ENCODE results near the gene PSMD11. TPM values are rescaled to one million over a fixed set of nuclear protein-coding genes. Genes with fewer than 3 reads are reported as not detected.

The PSMD11 gene
- total RNA-seq, 2 experiments from 2014 or later = 81.0 to 137 TPM

DNA sequence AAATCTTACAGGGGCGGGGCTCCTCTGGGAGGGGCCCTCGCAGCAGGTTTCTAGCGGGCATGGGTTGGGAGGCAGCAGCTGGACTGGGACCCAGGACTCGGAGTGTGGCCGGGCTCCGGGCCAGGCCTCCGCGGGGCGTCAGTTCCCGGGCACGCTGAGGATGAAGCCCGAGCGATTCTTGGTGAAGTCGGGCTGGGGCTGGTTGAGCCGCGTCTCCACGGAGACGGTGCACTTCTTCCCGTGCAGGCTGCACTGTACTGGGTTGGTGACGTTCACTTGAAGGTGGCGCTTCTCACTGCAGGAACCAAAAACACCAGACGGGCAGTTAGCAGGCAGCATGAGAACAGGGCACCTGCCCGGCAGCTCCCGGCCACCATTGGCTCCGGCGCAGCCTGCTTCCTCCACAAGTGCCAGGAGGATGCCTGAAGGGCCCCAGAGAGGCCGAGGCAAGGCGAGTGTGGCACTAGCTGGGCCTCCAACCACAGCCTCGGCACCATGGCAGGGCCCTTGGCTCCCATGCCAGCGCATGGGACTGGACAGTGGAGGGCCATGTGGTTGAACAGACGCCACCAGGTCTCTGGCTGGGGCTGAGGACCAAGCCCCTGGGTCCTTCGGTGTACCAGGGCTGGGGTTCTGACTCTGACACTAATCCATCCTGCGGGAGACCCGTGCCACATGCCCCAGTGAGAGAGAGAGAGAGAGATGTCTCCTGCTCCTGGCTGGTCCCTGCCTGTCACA is 50.5 kb downstream of the PSMD11 start:
- CTCF ChIA-PET (ENCODE audit: unreplicated experiment) = no interaction called here

DNA sequence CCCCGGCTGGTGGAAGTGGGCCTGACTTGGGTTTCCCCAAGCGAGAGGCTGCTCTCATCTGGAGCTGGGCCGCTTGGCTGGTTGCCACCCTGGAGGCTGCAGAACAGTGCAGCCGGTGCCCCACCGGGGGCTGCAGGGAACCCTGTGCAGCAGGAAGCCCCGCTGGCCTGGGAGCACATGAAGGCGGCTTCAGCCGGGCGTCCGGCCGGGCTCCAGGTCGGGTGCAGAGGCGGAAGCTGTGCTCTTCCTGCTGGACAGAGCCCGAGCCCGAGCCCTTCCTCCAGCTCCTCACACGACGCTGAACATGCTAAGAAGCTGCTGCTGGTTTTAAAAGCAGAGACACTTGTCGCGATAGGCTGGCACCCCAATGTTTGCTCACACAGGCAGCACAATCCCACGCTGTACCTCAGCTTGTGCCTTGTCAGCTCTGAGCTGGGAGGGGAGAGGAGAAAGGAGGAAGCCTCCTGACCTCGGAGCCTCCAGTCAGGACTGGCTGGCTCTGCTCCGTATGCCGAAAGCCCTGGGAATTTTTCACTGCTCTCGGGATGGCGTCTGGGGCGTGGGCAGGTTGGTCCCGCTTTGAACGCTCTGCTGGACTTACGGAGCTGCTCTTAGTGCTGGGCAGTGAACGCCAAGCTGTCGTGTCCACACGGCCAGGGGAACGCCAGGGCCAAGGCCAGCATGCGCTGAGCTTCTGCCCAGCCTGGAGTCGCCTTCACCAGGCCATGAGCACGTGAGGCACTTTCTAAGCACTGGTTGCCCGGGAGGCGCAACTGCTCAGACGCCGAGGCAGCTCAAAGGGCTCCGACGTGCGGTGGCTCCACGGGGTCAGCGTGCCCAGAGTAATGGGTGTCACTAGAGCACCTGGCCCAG is 51.3 kb downstream of the PSMD11 start:
- no peak overlapping the region for H3K27ac ChIP-seq (ENCODE audit: low read depth, low read length, poor library complexity, severe bottlenecking)
- H2AFZ ChIP-seq (ENCODE audit: low read length) = no peak overlapping the region
- POLR2A ChIA-PET = no interaction called here
- intact Hi-C loops (cut with micrococcal nuclease; ENCODE audit: unreplicated experiment) = no loop called here
- no peaks in the 10 kb centered on the region for H4K20me1 ChIP-seq (ENCODE audit: insufficient read depth, low read length)
- H3K4me2 ChIP-seq (ENCODE audit: low read length) = no peak overlapping the region
- no peaks in the 10 kb centered on the region for H3K9me3 ChIP-seq (ENCODE audit: low read length)
- H3K9me2 ChIP-seq (ENCODE audit: insufficient read depth, low read length) = no peaks in the 10 kb centered on the region
- TF ChIP-seq, protein P1, sequence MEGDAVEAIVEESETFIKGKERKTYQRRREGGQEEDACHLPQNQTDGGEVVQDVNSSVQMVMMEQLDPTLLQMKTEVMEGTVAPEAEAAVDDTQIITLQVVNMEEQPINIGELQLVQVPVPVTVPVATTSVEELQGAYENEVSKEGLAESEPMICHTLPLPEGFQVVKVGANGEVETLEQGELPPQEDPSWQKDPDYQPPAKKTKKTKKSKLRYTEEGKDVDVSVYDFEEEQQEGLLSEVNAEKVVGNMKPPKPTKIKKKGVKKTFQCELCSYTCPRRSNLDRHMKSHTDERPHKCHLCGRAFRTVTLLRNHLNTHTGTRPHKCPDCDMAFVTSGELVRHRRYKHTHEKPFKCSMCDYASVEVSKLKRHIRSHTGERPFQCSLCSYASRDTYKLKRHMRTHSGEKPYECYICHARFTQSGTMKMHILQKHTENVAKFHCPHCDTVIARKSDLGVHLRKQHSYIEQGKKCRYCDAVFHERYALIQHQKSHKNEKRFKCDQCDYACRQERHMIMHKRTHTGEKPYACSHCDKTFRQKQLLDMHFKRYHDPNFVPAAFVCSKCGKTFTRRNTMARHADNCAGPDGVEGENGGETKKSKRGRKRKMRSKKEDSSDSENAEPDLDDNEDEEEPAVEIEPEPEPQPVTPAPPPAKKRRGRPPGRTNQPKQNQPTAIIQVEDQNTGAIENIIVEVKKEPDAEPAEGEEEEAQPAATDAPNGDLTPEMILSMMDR (conservative IDR thresholded peaks at IDR 0.05; ENCODE audit: low read length) = no peak
- no peak for TF ChIP-seq EZH2phosphoT487 (IDR thresholded peaks at IDR 0.05; ENCODE audit: borderline replicate concordance, low read depth, low read length)
- no TSS peak for BruUV-seq (replicated peaks)
- CTCF ChIA-PET (ENCODE audit: unreplicated experiment) = no interaction called here
- no peaks in the 10 kb centered on the region for H3K79me2 ChIP-seq (ENCODE audit: insufficient read depth, low read depth, low read length)
- DNase-seq (ENCODE audit: low spot score) = no peak
- H3K36me3 ChIP-seq (ENCODE audit: insufficient read depth, low read length) = no peaks in the 10 kb centered on the region
- H3K4me1 ChIP-seq (ENCODE audit: insufficient read depth, low read length, poor library complexity, severe bottlenecking) = peaks cover 8% of the 10 kb centered on the region
- no peak overlapping the region for H3K4me3 ChIP-seq (ENCODE audit: low read depth, low read length, poor library complexity, severe bottlenecking)

More for the DNA sequence above, 50.5 kb downstream of the PSMD11 start:
- no peaks in the 10 kb centered on the region for H3K79me2 ChIP-seq (ENCODE audit: insufficient read depth, low read depth, low read length)
- H3K27ac ChIP-seq (ENCODE audit: low read depth, low read length, poor library complexity, severe bottlenecking) = no peak overlapping the region
- H3K4me3 ChIP-seq (ENCODE audit: low read depth, low read length, poor library complexity, severe bottlenecking) = no peak overlapping the region
- H3K4me1 ChIP-seq (ENCODE audit: insufficient read depth, low read length, poor library complexity, severe bottlenecking) = peaks cover 8% of the 10 kb centered on the region
- no peaks in the 10 kb centered on the region for H3K9me2 ChIP-seq (ENCODE audit: insufficient read depth, low read length)
- no peaks in the 10 kb centered on the region for H3K9me3 ChIP-seq (ENCODE audit: low read length)
- no peak overlapping the region for H3K4me2 ChIP-seq (ENCODE audit: low read length)
- H2AFZ ChIP-seq (ENCODE audit: low read length) = no peak overlapping the region
- TF ChIP-seq, protein P1 (conservative IDR thresholded peaks at IDR 0.05; ENCODE audit: low read length) = no peak
- no peak for TF ChIP-seq EZH2phosphoT487 (IDR thresholded peaks at IDR 0.05; ENCODE audit: borderline replicate concordance, low read depth, low read length)
- POLR2A ChIA-PET = no interaction called here
- no peaks in the 10 kb centered on the region for H3K36me3 ChIP-seq (ENCODE audit: insufficient read depth, low read length)
- DNase-seq (ENCODE audit: low spot score) = no peak
- BruUV-seq (replicated peaks) = no TSS peak
- intact Hi-C loops (cut with micrococcal nuclease; ENCODE audit: unreplicated experiment) = no loop called here
- no peaks in the 10 kb centered on the region for H4K20me1 ChIP-seq (ENCODE audit: insufficient read depth, low read length)

All from OCI-LY7 (cell line).